Activated naive CD8-positive, alpha-beta T cell (primary cell): Measurements from ENCODE around the gene CDKN1B.
A peak's percentile ranks its signal among the peaks of the same experiment; 100 is the strongest.

ENCODE experiments used
- H3K27ac Mint-ChIP-seq: one replicate; pipeline ENCODE4 v1.8.0; 2021; ENCODE audit warnings: mixed read lengths
- H3K27me3 Mint-ChIP-seq: one replicate; pipeline ENCODE4 v1.8.0; 2021; ENCODE audit warnings: mixed read lengths
- H3K36me3 Mint-ChIP-seq: one replicate; pipeline ENCODE4 v1.8.0; 2021; ENCODE audit warnings: mixed read lengths
- H3K4me1 Mint-ChIP-seq: one replicate; pipeline ENCODE4 v1.8.0; 2021; ENCODE audit warnings: low read depth, mixed read lengths
- H3K4me3 Mint-ChIP-seq: one replicate; pipeline ENCODE4 v1.8.0; 2021; ENCODE audit warnings: mild to moderate bottlenecking, mixed read lengths
- H3K9me3 Mint-ChIP-seq: one replicate; pipeline ENCODE4 v1.8.0; 2021; ENCODE audit warnings: low read depth, mixed read lengths

Gene CDKN1B

GRCh38 chr12:12716151-12716792 is 896 bp upstream of the CDKN1B start:
- Mint-ChIP-seq H3K27ac (peak overlapping the region; percentile 96), H3K4me3 (peak overlapping the region; percentile 91), H3K9me3 (no peaks in the 10 kb centered on the region), H3K4me1 (peaks cover 66% of the 10 kb centered on the region), H3K36me3 (peaks cover 10% of the 10 kb centered on the region), H3K27me3 (no peaks in the 10 kb centered on the region)

DNA sequence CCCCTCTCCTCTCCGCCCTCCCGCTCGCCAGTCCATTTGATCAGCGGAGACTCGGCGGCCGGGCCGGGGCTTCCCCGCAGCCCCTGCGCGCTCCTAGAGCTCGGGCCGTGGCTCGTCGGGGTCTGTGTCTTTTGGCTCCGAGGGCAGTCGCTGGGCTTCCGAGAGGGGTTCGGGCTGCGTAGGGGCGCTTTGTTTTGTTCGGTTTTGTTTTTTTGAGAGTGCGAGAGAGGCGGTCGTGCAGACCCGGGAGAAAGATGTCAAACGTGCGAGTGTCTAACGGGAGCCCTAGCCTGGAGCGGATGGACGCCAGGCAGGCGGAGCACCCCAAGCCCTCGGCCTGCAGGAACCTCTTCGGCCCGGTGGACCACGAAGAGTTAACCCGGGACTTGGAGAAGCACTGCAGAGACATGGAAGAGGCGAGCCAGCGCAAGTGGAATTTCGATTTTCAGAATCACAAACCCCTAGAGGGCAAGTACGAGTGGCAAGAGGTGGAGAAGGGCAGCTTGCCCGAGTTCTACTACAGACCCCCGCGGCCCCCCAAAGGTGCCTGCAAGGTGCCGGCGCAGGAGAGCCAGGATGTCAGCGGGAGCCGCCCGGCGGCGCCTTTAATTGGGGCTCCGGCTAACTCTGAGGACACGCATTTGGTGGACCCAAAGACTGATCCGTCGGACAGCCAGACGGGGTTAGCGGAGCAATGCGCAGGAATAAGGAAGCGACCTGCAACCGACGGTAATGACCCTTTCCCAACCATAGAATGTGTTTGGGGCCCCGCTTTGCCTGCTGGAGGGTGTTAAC is 615 bp downstream of the CDKN1B start:
- peaks cover 10% of the 10 kb centered on the region for H3K36me3 Mint-ChIP-seq
- no peaks in the 10 kb centered on the region for H3K9me3 Mint-ChIP-seq
- H3K4me1 Mint-ChIP-seq, result peaks cover 65% of the 10 kb centered on the region
- H3K4me3 Mint-ChIP-seq, result peak overlapping the region; percentile 95
- H3K27me3 Mint-ChIP-seq, result no peaks in the 10 kb centered on the region
- peak overlapping the region; percentile 96 for H3K27ac Mint-ChIP-seq

DNA sequence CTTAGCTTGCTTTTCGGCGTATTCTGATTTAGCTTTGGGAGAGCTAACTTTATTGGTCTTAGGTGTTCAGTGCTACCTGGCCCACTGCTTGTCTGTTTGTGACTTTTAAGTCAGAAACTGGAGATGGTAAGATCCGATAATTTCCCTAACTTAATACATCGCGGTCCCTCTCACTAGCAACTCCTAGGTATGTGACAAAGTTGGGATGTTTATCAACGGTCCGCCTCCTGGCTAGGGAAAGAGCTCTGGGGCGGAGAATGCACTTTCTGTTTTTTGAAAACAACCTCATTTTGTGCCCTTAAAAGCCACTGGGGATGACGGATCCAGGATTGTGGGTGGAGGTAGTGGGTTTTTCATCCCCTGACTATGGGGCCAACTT is 1.2 kb downstream of the CDKN1B start:
- H3K27me3 Mint-ChIP-seq, result no peaks in the 10 kb centered on the region
- peak overlapping the region; percentile 95 for H3K4me3 Mint-ChIP-seq
- peaks cover 66% of the 10 kb centered on the region for H3K4me1 Mint-ChIP-seq
- H3K36me3 Mint-ChIP-seq, result peaks cover 10% of the 10 kb centered on the region
- H3K9me3 Mint-ChIP-seq, result no peaks in the 10 kb centered on the region
- H3K27ac Mint-ChIP-seq, result peak overlapping the region; percentile 96

DNA sequence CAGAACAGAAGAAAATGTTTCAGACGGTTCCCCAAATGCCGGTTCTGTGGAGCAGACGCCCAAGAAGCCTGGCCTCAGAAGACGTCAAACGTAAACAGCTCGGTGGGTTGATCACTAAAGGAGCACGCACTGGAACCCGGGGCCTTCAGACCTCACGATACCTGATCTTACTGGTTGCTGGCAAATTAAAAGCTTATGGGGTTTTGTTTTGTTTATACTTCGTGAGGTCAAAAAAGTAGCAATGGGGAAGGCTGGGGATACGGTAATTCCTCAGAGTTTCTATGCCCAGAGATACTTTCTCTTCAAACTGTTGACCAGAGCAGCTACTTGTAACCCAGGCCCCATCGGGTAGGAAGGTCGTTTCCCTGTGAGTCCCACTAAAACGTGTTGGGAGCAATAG is 1.7 kb downstream of the CDKN1B start:
- Mint-ChIP-seq H3K36me3 (peaks cover 10% of the 10 kb centered on the region), H3K9me3 (no peaks in the 10 kb centered on the region), H3K27ac (peak overlapping the region; percentile 96), H3K27me3 (no peaks in the 10 kb centered on the region), H3K4me3 (peak overlapping the region; percentile 95), H3K4me1 (peaks cover 64% of the 10 kb centered on the region)

- Mint-ChIP-seq H3K27me3 (no peaks in the 10 kb centered on the region), H3K36me3 (peaks cover 10% of the 10 kb centered on the region), H3K4me3 (peak overlapping the region; percentile 95), H3K27ac (peak overlapping the region; percentile 96), H3K9me3 (no peaks in the 10 kb centered on the region), H3K4me1 (peaks cover 57% of the 10 kb centered on the region)
These were observed 2.3 kb downstream of the CDKN1B start for GRCh38 chr12:12719496-12719895.

DNA sequence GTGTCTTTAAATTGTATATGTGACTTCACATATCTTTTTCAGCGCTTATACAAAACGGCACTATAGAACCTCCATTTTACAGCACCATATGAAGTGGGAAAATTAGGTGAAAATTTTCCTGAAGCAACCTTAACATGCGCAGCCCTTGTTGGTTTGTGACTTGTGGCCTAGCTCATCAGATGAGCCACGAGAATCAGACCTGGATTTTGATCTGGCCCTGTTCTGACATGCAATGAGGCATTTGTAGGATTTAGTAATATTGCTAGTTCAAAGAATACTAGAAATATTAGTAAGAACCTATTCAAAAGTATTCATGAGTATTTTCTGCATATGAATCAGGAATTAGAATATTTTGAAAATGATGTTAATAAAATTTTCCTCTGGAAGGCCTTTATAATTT is 2.9 kb downstream of the CDKN1B start:
- Mint-ChIP-seq H3K4me3 (peak overlapping the region; percentile 95), H3K36me3 (peaks cover 10% of the 10 kb centered on the region), H3K27ac (peak overlapping the region; percentile 96), H3K9me3 (no peaks in the 10 kb centered on the region), H3K4me1 (peaks cover 52% of the 10 kb centered on the region), H3K27me3 (no peaks in the 10 kb centered on the region)

DNA sequence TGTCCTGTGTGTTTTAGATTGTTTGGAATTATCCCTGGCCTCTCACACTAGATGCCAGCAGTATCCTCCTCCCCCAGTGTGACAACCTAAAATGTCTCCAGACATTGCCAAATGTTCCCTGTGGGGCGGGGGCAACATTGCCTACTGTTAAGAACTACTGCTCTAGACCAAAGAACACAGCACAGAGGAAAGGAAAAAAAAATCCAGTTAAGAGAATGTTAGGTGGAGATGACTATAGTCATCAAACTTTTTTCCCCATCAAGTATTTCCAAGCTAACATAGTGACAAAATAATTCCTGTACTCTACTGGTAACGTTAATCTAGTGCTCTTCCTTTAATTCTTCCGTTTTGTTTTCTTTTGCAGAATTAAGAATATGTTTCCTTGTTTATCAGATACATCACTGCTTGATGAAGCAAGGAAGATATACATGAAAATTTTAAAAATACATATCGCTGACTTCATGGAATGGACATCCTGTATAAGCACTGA is 3.5 kb downstream of the CDKN1B start:
- no peaks in the 10 kb centered on the region for H3K27me3 Mint-ChIP-seq
- no peaks in the 10 kb centered on the region for H3K9me3 Mint-ChIP-seq
- H3K27ac Mint-ChIP-seq, result peak overlapping the region; percentile 96
- H3K4me3 Mint-ChIP-seq, result peak overlapping the region; percentile 95
- peaks cover 45% of the 10 kb centered on the region for H3K4me1 Mint-ChIP-seq
- H3K36me3 Mint-ChIP-seq, result peaks cover 10% of the 10 kb centered on the region

- Mint-ChIP-seq H3K36me3 (peaks cover 10% of the 10 kb centered on the region), H3K27ac (peak overlapping the region; percentile 96), H3K27me3 (no peaks in the 10 kb centered on the region), H3K4me1 (peaks cover 42% of the 10 kb centered on the region), H3K9me3 (no peaks in the 10 kb centered on the region), H3K4me3 (peak overlapping the region; percentile 95)
These were observed 4.1 kb downstream of the CDKN1B start for GRCh38 chr12:12721176-12721751.

DNA sequence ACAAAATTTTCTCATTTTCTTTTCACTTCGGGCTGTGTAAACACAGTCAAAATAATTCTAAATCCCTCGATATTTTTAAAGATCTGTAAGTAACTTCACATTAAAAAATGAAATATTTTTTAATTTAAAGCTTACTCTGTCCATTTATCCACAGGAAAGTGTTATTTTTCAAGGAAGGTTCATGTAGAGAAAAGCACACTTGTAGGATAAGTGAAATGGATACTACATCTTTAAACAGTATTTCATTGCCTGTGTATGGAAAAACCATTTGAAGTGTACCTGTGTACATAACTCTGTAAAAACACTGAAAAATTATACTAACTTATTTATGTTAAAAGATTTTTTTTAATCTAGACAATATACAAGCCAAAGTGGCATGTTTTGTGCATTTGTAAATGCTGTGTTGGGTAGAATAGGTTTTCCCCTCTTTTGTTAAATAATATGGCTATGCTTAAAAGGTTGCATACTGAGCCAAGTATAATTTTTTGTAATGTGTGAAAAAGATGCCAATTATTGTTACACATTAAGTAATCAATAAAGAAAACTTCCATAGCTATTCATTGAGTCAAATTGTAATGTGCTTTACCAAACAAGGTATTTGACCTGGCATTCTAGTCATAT is 4.8 kb downstream of the CDKN1B start:
- H3K27ac Mint-ChIP-seq, result peak overlapping the region; percentile 96
- peak overlapping the region; percentile 95 for H3K4me3 Mint-ChIP-seq
- H3K36me3 Mint-ChIP-seq, result peaks cover 10% of the 10 kb centered on the region
- no peaks in the 10 kb centered on the region for H3K27me3 Mint-ChIP-seq
- no peaks in the 10 kb centered on the region for H3K9me3 Mint-ChIP-seq
- H3K4me1 Mint-ChIP-seq, result peaks cover 46% of the 10 kb centered on the region

GRCh38 chr12:12722435-12723148 is 5.4 kb downstream of the CDKN1B start:
- Mint-ChIP-seq H3K27ac (peak overlapping the region; percentile 96), H3K4me1 (peaks cover 49% of the 10 kb centered on the region), H3K27me3 (no peaks in the 10 kb centered on the region), H3K9me3 (no peaks in the 10 kb centered on the region), H3K36me3 (peaks cover 10% of the 10 kb centered on the region), H3K4me3 (peak overlapping the region; percentile 95)

- Mint-ChIP-seq H3K27me3 (no peaks in the 10 kb centered on the region), H3K27ac (peak overlapping the region; percentile 96), H3K36me3 (peaks cover 10% of the 10 kb centered on the region), H3K4me3 (peak overlapping the region; percentile 95), H3K4me1 (peaks cover 55% of the 10 kb centered on the region), H3K9me3 (no peaks in the 10 kb centered on the region)
These were observed 6.0 kb downstream of the CDKN1B start for GRCh38 chr12:12723149-12723680.

GRCh38 chr12:12723681-12724420 is 6.7 kb downstream of the CDKN1B start:
- H3K4me1 Mint-ChIP-seq, result peaks cover 60% of the 10 kb centered on the region
- peak overlapping the region; percentile 96 for H3K27ac Mint-ChIP-seq
- no peaks in the 10 kb centered on the region for H3K27me3 Mint-ChIP-seq
- peak overlapping the region; percentile 95 for H3K4me3 Mint-ChIP-seq
- peaks cover 12% of the 10 kb centered on the region for H3K36me3 Mint-ChIP-seq
- no peaks in the 10 kb centered on the region for H3K9me3 Mint-ChIP-seq

- H3K4me1 Mint-ChIP-seq, result peaks cover 61% of the 10 kb centered on the region
- H3K4me3 Mint-ChIP-seq, result peak overlapping the region; percentile 90
- peak overlapping the region; percentile 93 for H3K27ac Mint-ChIP-seq
- H3K27me3 Mint-ChIP-seq, result no peaks in the 10 kb centered on the region
- no peaks in the 10 kb centered on the region for H3K9me3 Mint-ChIP-seq
- H3K36me3 Mint-ChIP-seq, result peaks cover 9% of the 10 kb centered on the region
These were observed 7.4 kb downstream of the CDKN1B start for GRCh38 chr12:12724421-12725085.
